Astrocyte (in vitro differentiated cells and primary cell): ENCODE results near the gene AVPR1B. TPM values are rescaled to one million over a fixed set of nuclear protein-coding genes. Genes with fewer than 3 reads are reported as not detected.
"Not testable (repeated sequence)": the region's sequence is repeated elsewhere in the genome, so short reads cannot be mapped to it uniquely, and the experiment has no call there.

ENCODE experiments used
- DNase-seq: peaks from one replicate; pipeline ENCODE4 v3.0.0-alpha.2; 2010; ENCODE audit warnings: low read depth
- FAIRE-seq: peaks from 2 replicates; lab custom pipeline; 2011; peaks lifted over from hg19 to GRCh38; lab: Jason Lieb, UNC
- H2AFZ ChIP-seq: 2 replicates; pipeline ENCODE4 v1.6.0; 2012; ENCODE audit warnings: low read depth, low read length, inconsistent platforms
- H3K27ac ChIP-seq: 2 replicates; pipeline ENCODE4 v1.5.1; 2011; ENCODE audit warnings: low read depth, low read length, inconsistent platforms
- H3K27me3 ChIP-seq: 2 replicates; pipeline ENCODE4 v1.6.0; 2011; ENCODE audit warnings: low read length, inconsistent platforms; ENCODE audit not compliant: insufficient read depth
- H3K36me3 ChIP-seq: 2 replicates; pipeline ENCODE4 v1.5.1; 2011; ENCODE audit warnings: low read length, inconsistent platforms; ENCODE audit not compliant: insufficient read depth
- H3K4me1 ChIP-seq: 2 replicates; pipeline ENCODE4 v1.5.1; 2011; ENCODE audit warnings: low read length, inconsistent platforms; ENCODE audit not compliant: insufficient read depth
- H3K4me2 ChIP-seq: 2 replicates; pipeline ENCODE4 v1.6.0; 2012; ENCODE audit warnings: low read length, inconsistent platforms
- H3K4me3 ChIP-seq: 2 replicates; pipeline ENCODE4 v1.5.1; 2011; ENCODE audit warnings: low read depth, mild to moderate bottlenecking, low read length, inconsistent platforms; ENCODE audit not compliant: insufficient read depth
- H3K79me2 ChIP-seq: 2 replicates; pipeline ENCODE4 v1.6.0; 2012; ENCODE audit warnings: mild to moderate bottlenecking, low read length, inconsistent platforms; ENCODE audit not compliant: insufficient read depth
- H3K9ac ChIP-seq: 2 replicates; pipeline ENCODE4 v1.6.0; 2012; ENCODE audit warnings: mild to moderate bottlenecking, low read length, inconsistent platforms
- H3K9me3 ChIP-seq: 2 replicates; pipeline ENCODE4 v1.5.1; 2012; ENCODE audit warnings: low read depth, mild to moderate bottlenecking, low read length, inconsistent platforms; ENCODE audit not compliant: insufficient read depth
- H4K20me1 ChIP-seq: 2 replicates; pipeline ENCODE4 v1.6.0; 2012; ENCODE audit warnings: low read length, inconsistent platforms; ENCODE audit not compliant: insufficient read depth
- H3K27ac Mint-ChIP-seq: one replicate; pipeline ENCODE4 v1.8.0; 2021; ENCODE audit warnings: mild to moderate bottlenecking, mixed read lengths; ENCODE audit not compliant: unreplicated experiment
- H3K27me3 Mint-ChIP-seq: one replicate; pipeline ENCODE4 v1.8.0; 2021; ENCODE audit warnings: low read depth, mixed read lengths; ENCODE audit not compliant: unreplicated experiment
- H3K36me3 Mint-ChIP-seq: one replicate; pipeline ENCODE4 v1.8.0; 2021; ENCODE audit warnings: low read depth, mixed read lengths; ENCODE audit not compliant: unreplicated experiment
- H3K4me1 Mint-ChIP-seq: one replicate; pipeline ENCODE4 v1.8.0; 2021; ENCODE audit warnings: low read depth, mixed read lengths; ENCODE audit not compliant: unreplicated experiment
- H3K4me3 Mint-ChIP-seq: one replicate; pipeline ENCODE4 v1.8.0; 2021; ENCODE audit warnings: mild to moderate bottlenecking, moderate library complexity, mixed read lengths; ENCODE audit not compliant: unreplicated experiment
- H3K9me3 Mint-ChIP-seq: one replicate; pipeline ENCODE4 v1.8.0; 2021; ENCODE audit warnings: mild to moderate bottlenecking, mixed read lengths; ENCODE audit not compliant: unreplicated experiment
- CTCF ChIP-seq: IDR thresholded peaks from 2 replicates; pipeline ENCODE4 v1.5.1; 2011; ENCODE audit warnings: low read depth, mild to moderate bottlenecking, inconsistent platforms, low read length, moderate library complexity; ENCODE audit not compliant: insufficient read depth
- EZH2 ChIP-seq: IDR thresholded peaks from 2 replicates; pipeline ENCODE4 v1.6.1; 2012; ENCODE audit warnings: mild to moderate bottlenecking, low read length, inconsistent platforms; ENCODE audit not compliant: insufficient read depth
- total RNA-seq: library from RNA; stranded (reverse); gene quantifications from 2 replicates; pipeline ENCODE4 v1.2.1, GENCODE V29; 2021

AVPR1B gene
- total RNA-seq, 1 donor from 2014 or later: not detected

DNA sequence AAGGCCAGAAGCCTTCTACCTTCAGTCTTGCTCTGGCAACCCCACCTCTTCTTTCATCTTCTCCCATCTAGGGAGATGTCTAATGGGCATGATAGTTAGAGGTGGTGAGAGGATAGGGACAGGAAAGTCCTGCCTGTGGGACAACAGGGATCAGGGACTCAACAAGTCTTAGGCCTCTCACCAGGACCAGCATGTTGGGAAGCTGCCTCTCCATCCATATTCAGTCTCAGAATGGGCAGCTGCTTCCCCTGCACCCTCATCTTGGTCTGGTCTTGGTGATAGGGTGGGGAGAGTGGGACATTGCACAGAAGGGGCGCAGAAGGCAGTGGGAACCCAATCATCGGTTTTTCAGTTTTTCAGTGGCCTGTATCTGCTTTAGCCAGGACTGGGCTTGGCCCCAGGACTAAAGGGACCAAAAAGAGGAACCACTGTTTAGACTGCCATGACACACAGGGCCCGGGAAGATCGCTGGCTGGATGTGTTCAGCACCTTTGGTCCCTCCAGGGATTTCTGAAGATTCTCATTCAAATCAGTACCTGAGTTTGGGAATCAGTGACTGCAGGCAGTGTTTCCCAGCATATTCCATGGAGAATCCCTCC lies 51.5 kb downstream of the AVPR1B start:
- Histone ChIP-seq H3K4me2 (no peak overlapping the region), H4K20me1 (no peaks in the 10 kb centered on the region), H3K27ac (no peak overlapping the region), H3K4me1 (no peaks in the 10 kb centered on the region), H3K4me3 (no peak overlapping the region), H3K9ac (no peak overlapping the region), H3K36me3 (no peaks in the 10 kb centered on the region), H3K27me3 (peaks cover 14% of the 10 kb centered on the region), H2AFZ (no peak overlapping the region), H3K79me2 (no peaks in the 10 kb centered on the region), H3K9me3 (peaks cover 3% of the 10 kb centered on the region)
- Mint-ChIP-seq H3K27ac (no peak overlapping the region), H3K36me3 (no peaks in the 10 kb centered on the region), H3K4me3 (no peak overlapping the region), H3K4me1 (peaks cover 8% of the 10 kb centered on the region), H3K9me3 (peaks cover 2% of the 10 kb centered on the region), H3K27me3 (peaks cover 31% of the 10 kb centered on the region)
- FAIRE-seq (no peak), DNase-seq (no peak)
- TF ChIP-seq EZH2 (no peak), CTCF (no peak)

DNA sequence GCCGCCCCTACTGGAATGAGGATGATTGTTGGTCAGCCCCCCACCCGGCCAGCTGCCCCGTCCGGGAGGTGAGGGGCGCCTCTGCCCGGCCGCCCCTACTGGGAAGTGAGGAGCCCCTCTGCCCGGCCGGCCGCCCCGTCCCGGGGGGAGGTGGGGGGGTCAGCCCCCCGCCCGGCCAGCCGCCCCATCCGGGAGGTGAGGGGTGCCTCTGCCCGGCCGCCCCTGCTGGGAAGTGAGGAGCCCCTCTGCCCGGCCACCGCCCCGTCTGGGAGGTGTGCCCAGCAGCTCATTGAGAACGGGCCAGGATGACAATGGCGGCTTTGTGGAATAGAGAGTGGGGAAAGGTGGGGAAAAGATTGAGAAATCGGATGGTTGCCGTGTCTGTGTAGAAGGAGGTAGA lies 52.7 kb downstream of the AVPR1B start:
- H4K20me1 ChIP-seq, H3K4me3 Mint-ChIP-seq, H3K79me2 ChIP-seq, H3K27ac Mint-ChIP-seq, H3K9me3 Mint-ChIP-seq, H3K4me1 ChIP-seq, H3K36me3 ChIP-seq, H3K9me3 ChIP-seq, H3K4me2 ChIP-seq, H3K4me1 Mint-ChIP-seq, H2AFZ ChIP-seq, FAIRE-seq, DNase-seq, H3K4me3 ChIP-seq, H3K9ac ChIP-seq, H3K27ac ChIP-seq, H3K36me3 Mint-ChIP-seq: not testable (repeated sequence)
- peaks cover 32% of the 10 kb centered on the region for H3K27me3 Mint-ChIP-seq
- H3K27me3 ChIP-seq: peaks cover 14% of the 10 kb centered on the region

- H3K79me2 ChIP-seq, H3K4me3 Mint-ChIP-seq, H2AFZ ChIP-seq, H4K20me1 ChIP-seq, H3K9me3 Mint-ChIP-seq, DNase-seq, H3K4me2 ChIP-seq, H3K36me3 Mint-ChIP-seq, H3K4me1 ChIP-seq, H3K36me3 ChIP-seq, H3K9me3 ChIP-seq, H3K27ac ChIP-seq, H3K9ac ChIP-seq, H3K27ac Mint-ChIP-seq, H3K4me1 Mint-ChIP-seq, H3K4me3 ChIP-seq, FAIRE-seq: not testable (repeated sequence)
- peaks cover 11% of the 10 kb centered on the region for H3K27me3 ChIP-seq
- H3K27me3 Mint-ChIP-seq: peaks cover 32% of the 10 kb centered on the region
Measured at GRCh38 chr1:206064001-206064400, 53.2 kb downstream of the AVPR1B start.
